Measurements from ENCODE around the gene SLC44A2. TPM values are rescaled to one million over a fixed set of nuclear protein-coding genes. Genes with fewer than 3 reads are reported as not detected.
"Not testable (repeated sequence)": the region's sequence is repeated elsewhere in the genome, so short reads cannot be mapped to it uniquely, and the experiment has no call there.

The SLC44A2 gene
- total and polyA plus RNA-seq, 5 donors, result 70.1 to 145 (median 109) TPM

GRCh38 chr19:10653732-10654609 is 28.6 kb downstream of the SLC44A2 start, which contains the start of gene ILF3:
Gene ILF3 (plus strand): TSS chr19:10654346. CDS start chr19:10670606, 16,260 bp downstream.
- H3K4me3 ChIP-seq (ENCODE audit: low read length), result peak within 1 kb of the TSS; percentile 91
- DNase-seq (peak; percentile 100), ATAC-seq (peak; percentile 91 to 94)
- WGBS, result under 1% methylated on average over 91 of the region's 91 CpGs
- intact Hi-C loops (cut with DNase I), result no loop called here
- no peaks in the 10 kb centered on the region for H3K9me3 ChIP-seq (ENCODE audit: control insufficient read depth, low read length)
- H3K27ac ChIP-seq (ENCODE audit: low read length), result peak within 1 kb of the TSS; percentile 97
- H3K27me3 ChIP-seq (ENCODE audit: control insufficient read depth, insufficient read depth), result no peaks in the 10 kb centered on the region
- peaks cover 5% of the 10 kb centered on the region for H3K4me1 ChIP-seq (ENCODE audit: control insufficient read depth, insufficient read depth, low read length)

GRCh38 chr19:10654610-10655456 is 29.5 kb downstream of the SLC44A2 start:
- peak overlapping the region; percentile 91 for H3K4me3 ChIP-seq (ENCODE audit: low read length)
- DNase-seq, result peak; percentile 64 to 84 (median 82)
- under 1% methylated on average over 73 of the region's 73 CpGs for WGBS
- H3K27ac ChIP-seq (ENCODE audit: low read length), result peak overlapping the region; percentile 96
- H3K27me3 ChIP-seq (ENCODE audit: control insufficient read depth, insufficient read depth), result no peaks in the 10 kb centered on the region
- ATAC-seq, result peak; percentile 22 to 45
- H3K4me1 ChIP-seq (ENCODE audit: control insufficient read depth, insufficient read depth, low read length), result peaks cover 5% of the 10 kb centered on the region
- no peaks in the 10 kb centered on the region for H3K9me3 ChIP-seq (ENCODE audit: control insufficient read depth, low read length)
- intact Hi-C loops (cut with DNase I), result no loop called here

GRCh38 chr19:10655457-10656312 is 30.3 kb downstream of the SLC44A2 start:
- DNase-seq (no peak), ATAC-seq (no peak)
- intact Hi-C loops (cut with DNase I), result no loop called here
- H3K27me3 ChIP-seq (ENCODE audit: control insufficient read depth, insufficient read depth), result no peaks in the 10 kb centered on the region
- H3K9me3 ChIP-seq (ENCODE audit: control insufficient read depth, low read length), result no peaks in the 10 kb centered on the region
- H3K4me1 ChIP-seq (ENCODE audit: control insufficient read depth, insufficient read depth, low read length), result peaks cover 11% of the 10 kb centered on the region
- no peak overlapping the region for H3K27ac ChIP-seq (ENCODE audit: low read length)
- H3K4me3 ChIP-seq (ENCODE audit: low read length), result peak overlapping the region; percentile 91
- 5% methylated on average over 16 of the region's 16 CpGs for WGBS

- no peak overlapping the region for H3K4me3 ChIP-seq (ENCODE audit: low read length)
- H3K4me1 ChIP-seq (ENCODE audit: control insufficient read depth, insufficient read depth, low read length), result peaks cover 19% of the 10 kb centered on the region
- DNase-seq, result no peak
- WGBS, result 79% methylated on average over 5 of the region's 5 CpGs
- no peak overlapping the region for H3K27ac ChIP-seq (ENCODE audit: low read length)
- H3K27me3 ChIP-seq (ENCODE audit: control insufficient read depth, insufficient read depth), result no peaks in the 10 kb centered on the region
- no peak for ATAC-seq
- intact Hi-C loops (cut with DNase I), result no loop called here
- no peaks in the 10 kb centered on the region for H3K9me3 ChIP-seq (ENCODE audit: control insufficient read depth, low read length)
Observed at GRCh38 chr19:10660346-10660745, 35.0 kb downstream of the SLC44A2 start.

- DNase-seq (no peak), ATAC-seq (no peak)
- Histone ChIP-seq H3K27me3 (ENCODE audit: control insufficient read depth, insufficient read depth) (no peaks in the 10 kb centered on the region), H3K27ac (ENCODE audit: low read length) (no peak overlapping the region), H3K4me1 (ENCODE audit: control insufficient read depth, insufficient read depth, low read length) (peaks cover 14% of the 10 kb centered on the region), H3K4me3 (ENCODE audit: low read length) (no peak overlapping the region), H3K9me3 (ENCODE audit: control insufficient read depth, low read length) (no peaks in the 10 kb centered on the region)
- WGBS, result 81% methylated on average over 1 of the region's 1 CpG
- intact Hi-C loops (cut with DNase I), result no loop called here
Observed at GRCh38 chr19:10661946-10662345, 36.6 kb downstream of the SLC44A2 start.

GRCh38 chr19:10662384-10663251 is 37.3 kb downstream of the SLC44A2 start:
- WGBS, result 48% methylated on average over 14 of the region's 14 CpGs
- intact Hi-C loops (cut with DNase I), result no loop called here
- DNase-seq (no peak), ATAC-seq (peak; percentile 23 to 38)
- H3K4me1 ChIP-seq (ENCODE audit: control insufficient read depth, insufficient read depth, low read length), result peaks cover 14% of the 10 kb centered on the region
- no peaks in the 10 kb centered on the region for H3K9me3 ChIP-seq (ENCODE audit: control insufficient read depth, low read length)
- H3K4me3 ChIP-seq (ENCODE audit: low read length), result no peak overlapping the region
- H3K27me3 ChIP-seq (ENCODE audit: control insufficient read depth, insufficient read depth), result no peaks in the 10 kb centered on the region
- H3K27ac ChIP-seq (ENCODE audit: low read length), result no peak overlapping the region

GRCh38 chr19:10663252-10663563 is 37.9 kb downstream of the SLC44A2 start:
- DNase-seq; H3K27me3 ChIP-seq (ENCODE audit: control insufficient read depth, insufficient read depth); ATAC-seq; intact Hi-C loops (cut with DNase I); H3K27ac ChIP-seq (ENCODE audit: low read length); H3K9me3 ChIP-seq (ENCODE audit: control insufficient read depth, low read length); H3K4me3 ChIP-seq (ENCODE audit: low read length): not testable (repeated sequence)
- 85% methylated on average over 16 of the region's 16 CpGs for WGBS
- peaks cover 14% of the 10 kb centered on the region for H3K4me1 ChIP-seq (ENCODE audit: control insufficient read depth, insufficient read depth, low read length)

GRCh38 chr19:10667867-10668266 is 42.5 kb downstream of the SLC44A2 start:
- WGBS, result 64% methylated on average over 6 of the region's 6 CpGs
- DNase-seq, result no peak
- no peak for ATAC-seq
- no peak overlapping the region for H3K4me3 ChIP-seq (ENCODE audit: low read length)
- no peaks in the 10 kb centered on the region for H3K9me3 ChIP-seq (ENCODE audit: control insufficient read depth, low read length)
- H3K4me1 ChIP-seq (ENCODE audit: control insufficient read depth, insufficient read depth, low read length), result peaks cover under 1% of the 10 kb centered on the region
- no peak overlapping the region for H3K27ac ChIP-seq (ENCODE audit: low read length)
- no peaks in the 10 kb centered on the region for H3K27me3 ChIP-seq (ENCODE audit: control insufficient read depth, insufficient read depth)
- intact Hi-C loops (cut with DNase I), result no loop called here

- intact Hi-C loops (cut with DNase I), result no loop called here
- Histone ChIP-seq H3K4me3 (ENCODE audit: low read length) (no peak overlapping the region), H3K27ac (ENCODE audit: low read length) (no peak overlapping the region), H3K4me1 (ENCODE audit: control insufficient read depth, insufficient read depth, low read length) (no peaks in the 10 kb centered on the region), H3K9me3 (ENCODE audit: control insufficient read depth, low read length) (no peaks in the 10 kb centered on the region), H3K27me3 (ENCODE audit: control insufficient read depth, insufficient read depth) (no peaks in the 10 kb centered on the region)
- DNase-seq (no peak), ATAC-seq (no peak)
- WGBS, result 66% methylated on average over 6 of the region's 6 CpGs
Observed at GRCh38 chr19:10669246-10669645, 43.9 kb downstream of the SLC44A2 start.

- intact Hi-C loops (cut with DNase I), result no loop called here
- DNase-seq, result peak in 1 of 3 donors; percentile 35
- ATAC-seq, result peak; percentile 12 to 52
- no peak overlapping the region for H3K27ac ChIP-seq (ENCODE audit: low read length)
- H3K27me3 ChIP-seq (ENCODE audit: control insufficient read depth, insufficient read depth), result no peaks in the 10 kb centered on the region
- H3K9me3 ChIP-seq (ENCODE audit: control insufficient read depth, low read length), result no peaks in the 10 kb centered on the region
- 55% methylated on average over 1 of the region's 1 CpG for WGBS
- no peak overlapping the region for H3K4me3 ChIP-seq (ENCODE audit: low read length)
- no peaks in the 10 kb centered on the region for H3K4me1 ChIP-seq (ENCODE audit: control insufficient read depth, insufficient read depth, low read length)
Observed at GRCh38 chr19:10670182-10670581, 44.8 kb downstream of the SLC44A2 start.

All from right cardiac atrium (tissue), 5 donors.